Left colon (tissue), 2 donors: ENCODE data around the gene MEX3D. TPM values are rescaled to one million over a fixed set of nuclear protein-coding genes. Genes with fewer than 3 reads are reported as not detected.

Experiments used
- ATAC-seq: fragments of 200-7000 bp; cut with Tn5 transposase; one replicate; pipeline ENCODE4 v1.9.1; 2020; ENCODE audit warnings: mild to moderate bottlenecking, moderate library complexity
- DNase-seq, 2 donors: peaks; one replicate each; pipeline ENCODE4 v3.0.0-alpha.2; 2020
- intact Hi-C, 2 donors: fragments of 100-400 bp; cut with DNase I in 1 of 2; cut with micrococcal nuclease in 1 of 2; formaldehyde crosslinking; loops; one replicate each; pipeline versions ENCODE4 v1.11.2 to v1.14.0; 2022; cut with DNase I, micrococcal nuclease
- total RNA-seq, 2 donors: library from RNA; stranded (reverse); fragmentation: NEBNext Ultra II Directional; extraction: Animal tissue kit (Norgen Biotek cat#: 25700); gene quantifications; one replicate each; pipeline ENCODE4 v1.2.1, GENCODE V29; 2021
- donor health status: DM: no; HTN: no; CAD: no.
- donor health status: DM: yes; HTN: yes; CAD: no.

The MEX3D gene
- total RNA-seq, 2 donors from 2014 or later, result 22.3 to 24.8 TPM

GRCh38 chr19:1601613-1602064 lies 33.5 kb upstream of the MEX3D start:
- intact Hi-C loops, result no loop called here
- ATAC-seq (no peak), DNase-seq (no peak)

DNA sequence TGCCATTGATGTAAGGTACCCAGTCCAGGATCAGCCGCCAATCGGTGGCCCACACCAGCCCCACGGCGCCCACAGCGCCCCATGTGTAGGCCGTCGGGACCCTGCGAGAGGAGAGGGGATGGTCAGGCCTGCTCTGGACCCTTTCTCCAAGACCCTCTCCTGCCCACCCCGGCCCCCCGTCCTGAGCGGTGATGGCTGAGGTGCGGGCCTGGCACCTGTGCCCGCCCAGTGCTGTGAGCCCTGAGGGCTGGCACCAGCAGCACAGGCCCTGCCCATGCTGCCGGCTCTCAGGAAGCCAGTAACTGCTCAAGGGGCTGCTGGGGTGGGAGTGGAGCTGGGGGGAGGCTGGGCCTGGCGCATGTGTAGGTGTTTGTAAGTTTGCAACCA lies 31.3 kb upstream of the MEX3D start:
- intact Hi-C loops, result no loop called here
- ATAC-seq (no peak), DNase-seq (no peak)

DNA sequence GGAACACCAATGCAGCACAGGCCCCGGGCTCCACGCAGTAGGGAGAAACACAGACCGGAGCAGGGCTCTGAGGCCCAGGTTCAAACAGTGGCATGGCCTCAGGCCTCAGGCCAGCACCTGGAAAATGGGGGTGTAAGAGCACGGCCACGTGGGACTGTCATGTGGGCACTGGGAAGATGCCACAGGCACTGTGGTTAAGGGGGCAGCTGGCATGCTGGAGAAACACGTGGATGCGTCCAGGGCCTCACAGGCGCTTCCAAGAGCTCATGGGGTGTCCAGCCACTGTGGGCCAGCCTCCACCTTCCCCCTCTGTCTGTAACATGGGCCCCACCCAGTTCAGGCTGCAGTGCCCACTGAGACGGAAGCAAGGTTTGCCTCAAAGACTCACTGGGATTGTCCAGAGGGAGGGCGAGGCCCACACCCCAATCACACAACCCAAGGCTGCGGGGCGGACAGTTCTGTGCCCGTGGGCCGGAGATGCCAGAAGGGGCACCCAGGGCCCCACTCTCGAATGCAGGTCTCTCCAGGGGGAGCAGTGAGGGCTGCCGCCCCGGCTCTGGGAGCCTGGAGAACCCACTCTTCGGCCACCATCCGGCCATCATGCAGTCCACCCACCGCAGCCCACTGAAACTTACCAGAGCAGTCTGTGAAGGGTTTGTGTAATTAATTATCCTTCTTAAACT lies 30.8 kb upstream of the MEX3D start:
- no peak for ATAC-seq

DNA sequence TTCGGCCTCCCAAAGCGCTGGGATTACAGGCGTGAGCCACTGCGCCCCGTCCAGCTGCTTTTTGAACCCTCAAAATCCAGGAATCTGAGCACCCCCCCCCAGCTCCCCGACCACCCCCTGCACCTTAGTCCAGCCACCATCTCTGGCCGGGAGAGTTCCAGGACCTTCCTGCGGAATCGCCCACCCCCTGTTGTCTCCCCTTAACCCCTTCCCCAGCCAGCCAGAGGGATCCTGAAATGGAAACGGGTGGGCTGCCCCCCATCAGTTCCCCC lies 25.3 kb upstream of the MEX3D start:
- intact Hi-C loops, result no loop called here
- DNase-seq, result no peak
- no peak for ATAC-seq

More for the DNA sequence above, 30.8 kb upstream of the MEX3D start:
- no peak for DNase-seq
- intact Hi-C loops, result no loop called here

DNA sequence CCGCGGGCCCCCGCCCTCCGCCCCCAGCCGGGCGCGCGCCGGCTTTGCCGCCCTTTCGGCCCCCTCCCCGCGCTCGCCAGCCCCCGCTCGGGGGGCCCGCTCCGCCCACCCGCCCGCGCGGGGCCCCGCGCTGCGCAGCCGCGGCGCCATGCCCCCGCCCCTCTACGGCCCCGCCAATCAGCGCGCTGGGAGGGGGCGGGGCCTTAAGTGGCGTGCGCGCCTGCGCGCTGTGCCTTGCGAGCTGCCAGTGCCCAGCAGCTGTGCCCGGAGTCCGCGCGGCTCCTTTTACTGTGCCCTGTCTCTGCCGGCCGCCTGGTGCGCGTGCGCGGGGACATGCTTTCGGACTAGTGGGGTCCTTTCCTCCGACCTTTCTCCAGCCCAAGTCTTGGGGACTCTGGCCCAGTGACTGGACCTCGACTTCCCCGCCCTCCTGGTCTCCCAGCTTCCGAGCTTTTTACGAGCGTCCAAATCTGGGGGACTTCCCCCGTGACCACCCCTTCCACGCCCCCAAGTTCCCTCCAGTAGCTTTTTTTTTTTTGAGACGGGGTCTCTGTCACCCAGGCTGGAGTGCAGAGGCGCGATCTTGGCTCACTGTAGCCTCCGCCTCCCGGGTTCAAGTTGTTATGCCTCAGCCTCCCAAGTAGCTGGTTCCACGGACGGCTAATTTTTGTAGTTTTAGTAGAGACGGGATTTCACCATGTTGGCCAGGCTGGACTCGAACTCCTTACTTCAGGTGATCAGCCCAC lies 24.8 kb upstream of the MEX3D start, which contains the start of gene MBD3:
MBD3 (minus strand) TSS at position 111 of the 746 bp plus-strand sequence. CDS start 234 bp downstream, outside the sequence.
- ATAC-seq (peak; percentile 90), DNase-seq (peak; percentile 93 to 94)
- intact Hi-C loops, result no loop called here

DNA sequence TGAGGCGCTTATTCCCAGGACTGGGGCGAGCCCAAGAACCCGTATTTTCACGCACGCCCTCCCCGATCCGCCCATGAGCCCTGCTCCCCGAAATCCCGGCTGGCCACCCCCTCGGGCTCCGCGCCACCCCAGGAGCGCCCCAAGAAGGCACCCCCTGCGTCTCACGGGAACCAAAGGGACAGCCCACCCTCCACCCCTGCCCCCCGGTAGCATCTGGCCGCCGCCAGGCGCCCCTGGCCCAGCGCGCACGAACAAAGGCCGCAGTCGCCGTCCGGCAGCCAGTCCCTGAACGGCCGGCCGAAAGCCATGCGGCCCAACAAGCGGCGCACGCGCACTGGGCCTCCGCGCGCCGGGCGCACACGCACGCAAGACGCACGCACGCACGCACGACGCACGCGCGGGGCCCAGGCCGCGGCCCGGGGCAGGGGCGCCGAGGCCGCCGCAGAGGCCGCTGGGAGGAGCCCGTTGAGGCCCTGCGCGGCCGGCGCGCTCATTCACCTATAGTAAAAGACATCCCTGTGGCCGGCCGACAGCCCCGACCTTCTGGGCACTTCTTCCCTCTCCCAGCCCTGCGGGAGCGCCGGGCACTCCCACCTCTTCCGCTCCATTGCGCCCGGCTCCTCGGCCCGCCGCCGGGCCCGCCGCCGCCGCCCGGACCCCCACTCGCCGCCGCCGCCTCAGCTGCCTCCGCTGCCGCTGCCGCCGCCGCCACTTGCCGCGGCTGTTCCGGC lies 24.1 kb upstream of the MEX3D start:
- intact Hi-C loops, result no loop called here
- DNase-seq (peak; percentile 79 to 87), ATAC-seq (peak; percentile 81)

GRCh38 chr19:1591421-1592023 lies 23.4 kb upstream of the MEX3D start:
- DNase-seq (peak in 1 of 2 donors; percentile 30), ATAC-seq (peak; percentile 6)
- intact Hi-C loops, result no loop called here

DNA sequence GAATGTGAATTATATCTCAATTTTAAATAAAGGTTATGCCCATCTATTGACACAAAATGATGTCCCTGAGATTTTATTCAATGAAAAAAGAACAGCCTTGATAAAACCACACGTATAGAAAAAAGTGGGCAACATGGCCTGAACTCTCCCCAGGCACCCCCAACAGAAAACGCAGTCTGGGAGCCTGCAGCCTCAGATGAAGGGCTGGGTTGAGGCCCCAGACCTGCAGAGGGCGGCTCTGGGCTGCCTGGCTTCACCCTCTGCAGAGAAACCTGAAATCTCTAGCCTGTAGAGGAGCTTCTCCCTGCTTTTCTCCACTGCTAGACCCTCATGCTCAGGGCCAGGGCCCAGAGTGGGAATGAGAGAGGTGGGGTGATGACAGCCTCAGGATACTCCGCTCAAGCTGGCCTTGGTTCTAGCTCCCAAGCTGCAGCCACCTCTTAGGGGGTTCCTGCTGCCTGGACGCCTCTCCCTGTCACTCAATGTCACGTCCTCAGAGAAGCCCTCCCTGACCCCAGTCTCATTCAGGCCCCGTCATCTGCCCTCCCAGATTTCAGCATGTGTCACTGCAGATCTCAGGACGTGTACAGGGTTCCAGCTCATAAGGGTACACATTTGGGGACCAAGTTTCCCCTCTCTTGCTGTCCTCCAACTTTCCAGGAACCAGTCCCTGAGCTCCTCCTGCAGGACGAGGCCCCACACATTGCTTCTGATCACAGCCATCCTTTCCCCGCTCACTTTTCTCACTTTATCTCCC lies 22.7 kb upstream of the MEX3D start:
- no peak for DNase-seq
- peak; percentile 13 for ATAC-seq
- intact Hi-C loops, result no loop called here

DNA sequence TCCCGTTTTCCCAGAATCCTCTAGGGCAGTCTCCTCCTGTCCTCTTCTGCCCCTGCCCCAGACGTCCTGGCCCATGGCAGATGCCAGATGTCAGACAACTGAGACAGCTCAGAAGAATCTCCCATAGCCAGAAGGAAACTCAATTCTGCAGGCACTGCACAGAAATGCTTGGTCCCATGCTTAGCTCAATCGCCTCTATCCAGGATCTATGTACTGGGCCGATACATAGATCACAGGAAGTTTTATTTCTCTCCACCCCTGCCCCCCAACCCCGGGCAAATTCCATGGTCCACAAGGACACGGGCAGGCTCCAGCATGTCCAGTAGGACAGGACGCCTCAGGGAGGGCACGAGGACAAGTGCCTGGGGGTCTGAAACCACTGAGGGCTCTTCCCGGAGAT lies 19.7 kb upstream of the MEX3D start:
- DNase-seq, result no peak
- intact Hi-C loops, result no loop called here
- ATAC-seq, result no peak

- ATAC-seq, result no peak
- intact Hi-C loops, result no loop called here
- DNase-seq, result no peak
Observed at GRCh38 chr19:1585243-1585580, 17.1 kb upstream of the MEX3D start.

- intact Hi-C loops, result no loop called here
- ATAC-seq (no peak), DNase-seq (no peak)
Observed at GRCh38 chr19:1584500-1585242, 16.5 kb upstream of the MEX3D start.

DNA sequence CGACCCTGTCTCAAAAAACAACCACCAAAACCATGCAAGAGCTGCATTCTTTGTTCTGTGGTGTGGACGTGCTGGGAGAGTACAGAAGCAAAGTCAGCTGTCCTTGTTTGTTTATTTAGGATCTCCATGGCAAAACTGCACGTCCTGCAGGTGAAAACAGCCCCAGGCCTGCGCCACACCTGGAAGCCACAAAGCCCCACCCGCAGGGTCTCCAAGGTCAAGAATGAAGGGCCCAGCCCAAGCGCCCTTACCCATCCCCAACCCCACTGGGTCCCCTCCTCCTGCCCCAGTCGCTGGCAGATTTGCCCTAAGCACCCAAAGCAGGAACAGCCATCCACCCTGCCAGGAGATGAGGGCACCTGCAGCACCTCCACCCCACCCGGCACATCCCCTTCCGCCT lies 14.1 kb upstream of the MEX3D start:
- no peak for DNase-seq
- intact Hi-C loops, result no loop called here
- ATAC-seq, result no peak

- DNase-seq (no peak), ATAC-seq (no peak)
- intact Hi-C loops, result no loop called here
Observed at GRCh38 chr19:1580957-1581356, 12.8 kb upstream of the MEX3D start.

DNA sequence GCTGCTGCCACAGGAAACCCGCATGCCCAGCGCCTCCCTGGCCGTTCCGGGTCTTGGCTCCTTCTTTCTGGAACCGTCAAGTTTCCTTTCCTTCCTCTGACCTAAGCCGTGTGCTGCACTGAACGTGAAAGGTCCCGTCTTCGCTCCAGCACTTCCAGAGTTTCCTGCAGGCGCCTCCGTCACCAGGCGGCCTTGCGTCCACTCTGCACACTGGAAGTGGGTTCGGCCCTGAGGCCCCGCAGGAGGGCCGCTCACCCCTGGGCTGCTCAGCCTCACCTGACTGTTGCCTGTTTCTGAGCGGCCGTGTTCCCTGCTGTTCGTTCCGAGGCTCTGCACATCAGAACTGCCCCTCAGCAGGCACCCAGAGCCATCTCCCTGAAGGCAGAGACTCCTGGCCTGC lies 12.3 kb upstream of the MEX3D start:
- no peak for DNase-seq
- intact Hi-C loops, result no loop called here
- no peak for ATAC-seq

GRCh38 chr19:1579222-1579621 lies 11.1 kb upstream of the MEX3D start:
- no peak for ATAC-seq

DNA sequence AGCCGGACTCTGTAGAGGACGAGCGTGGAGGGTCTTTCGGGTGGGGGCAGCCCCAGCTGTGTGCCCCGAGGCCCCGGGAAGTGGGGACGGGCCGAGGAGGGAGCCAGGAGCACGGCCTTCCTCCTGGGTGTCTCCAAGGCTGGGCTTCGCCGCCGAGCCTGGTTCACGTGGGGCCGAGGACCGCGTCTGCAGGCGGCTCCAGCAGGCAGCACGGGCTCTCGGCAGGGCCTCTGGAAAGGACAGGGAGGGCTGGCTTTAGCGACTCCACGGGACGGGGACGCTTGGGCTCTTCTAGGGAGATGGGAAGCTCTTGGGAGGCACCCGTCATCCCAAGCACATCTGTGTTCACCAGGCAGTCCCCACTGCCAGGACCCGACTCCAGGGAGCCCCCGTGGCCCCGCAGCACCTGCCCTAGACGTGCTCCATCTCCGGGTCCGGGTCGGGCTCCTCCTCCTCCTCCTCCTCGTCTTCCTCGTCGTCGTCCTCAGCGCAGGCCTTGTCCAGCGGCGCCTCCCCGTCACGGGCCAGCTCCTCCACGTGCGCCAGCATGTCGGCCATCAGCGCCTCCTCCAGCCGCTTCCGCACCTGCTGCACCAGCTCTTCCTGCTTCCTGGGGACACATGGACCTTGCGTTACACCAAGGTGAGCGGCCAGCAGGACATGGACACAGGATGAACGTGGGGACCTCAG lies 9.9 kb upstream of the MEX3D start:
- ATAC-seq (no peak), DNase-seq (no peak)
- intact Hi-C loops, result no loop called here

More at GRCh38 chr19:1579222-1579621, 11.1 kb upstream of the MEX3D start:
- no peak for DNase-seq
- intact Hi-C loops, result no loop called here

DNA sequence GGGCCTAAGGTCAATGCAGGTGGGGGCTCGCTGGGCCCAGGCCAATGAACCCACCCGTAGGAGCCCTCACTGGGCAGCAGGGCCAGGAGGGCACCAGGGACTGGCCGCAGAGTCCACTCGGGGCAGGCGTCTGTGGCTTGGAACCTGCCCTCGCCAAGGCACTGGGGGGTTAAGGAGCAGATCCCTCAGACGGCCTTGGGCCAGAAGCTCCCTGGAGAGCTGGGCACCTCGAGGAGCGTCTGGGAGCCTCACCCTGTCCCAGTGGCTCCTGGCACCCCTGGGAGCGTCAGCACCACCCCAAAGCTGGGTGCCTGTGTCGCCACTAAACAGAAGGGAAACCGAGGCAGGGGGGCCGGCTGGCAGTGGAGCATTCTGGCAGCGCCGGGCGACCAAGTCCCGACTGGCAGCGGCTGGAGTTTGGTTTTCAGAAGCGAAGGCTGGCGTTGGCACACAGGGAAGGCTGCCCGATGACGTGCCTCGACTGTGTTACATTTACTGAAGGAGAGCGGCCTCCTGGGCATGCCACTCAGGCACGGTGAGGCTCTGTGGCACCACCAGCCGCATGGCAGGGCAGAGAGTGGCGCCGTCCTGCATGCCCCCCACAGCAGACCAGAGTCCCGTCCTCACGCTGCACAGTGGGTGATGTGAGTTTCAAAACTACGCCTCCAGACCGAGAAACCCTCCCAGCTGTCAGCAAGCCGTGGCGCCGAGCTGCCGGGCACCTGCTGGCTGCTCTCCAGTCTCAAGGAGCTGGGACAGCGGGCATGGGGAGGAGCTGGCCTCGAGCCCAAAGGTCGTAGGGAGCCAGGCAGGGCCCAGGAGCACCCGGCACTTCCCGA lies 9.2 kb upstream of the MEX3D start:
- ATAC-seq (no peak), DNase-seq (no peak)
- intact Hi-C loops, result no loop called here
